ENCODE data around the gene ATP2A1. TPM values are rescaled to one million over a fixed set of nuclear protein-coding genes. Genes with fewer than 3 reads are reported as not detected.

ATP2A1 gene
- 0.83 TPM for total RNA-seq

GRCh38 chr16:28878083-28878926 is at the start of gene ATP2A1:
Gene ATP2A1, plus strand, starts transcription at chr16:28878488. Its CDS starts 184 bp downstream, at chr16:28878672.
- DNase-seq (ENCODE audit: low spot score), result no peak

- DNase-seq (ENCODE audit: low spot score), result no peak
Measured at GRCh38 chr16:28829747-28830146, 48.5 kb upstream of the ATP2A1 start.

GRCh38 chr16:28830531-28830930 is 47.8 kb upstream of the ATP2A1 start:
- DNase-seq (ENCODE audit: low spot score), result no peak

- DNase-seq (ENCODE audit: low spot score), result no peak
Measured at GRCh38 chr16:28834349-28834748, 43.9 kb upstream of the ATP2A1 start.

- DNase-seq (ENCODE audit: low spot score), result no peak
Measured at GRCh38 chr16:28834873-28835863, 43.1 kb upstream of the ATP2A1 start.

- DNase-seq (ENCODE audit: low spot score), result no peak
Measured at GRCh38 chr16:28835864-28836760, 42.2 kb upstream of the ATP2A1 start.

GRCh38 chr16:28836761-28837064 is 41.6 kb upstream of the ATP2A1 start:
- DNase-seq (ENCODE audit: low spot score), result no peak

- no peak for DNase-seq (ENCODE audit: low spot score)
Measured at GRCh38 chr16:28837672-28838557, 40.4 kb upstream of the ATP2A1 start.

GRCh38 chr16:28838558-28838918 is 39.8 kb upstream of the ATP2A1 start:
- DNase-seq (ENCODE audit: low spot score), result no peak

GRCh38 chr16:28839004-28839639 is 39.2 kb upstream of the ATP2A1 start:
- DNase-seq (ENCODE audit: low spot score), result no peak

- no peak for DNase-seq (ENCODE audit: low spot score)
Measured at GRCh38 chr16:28839899-28840298, 38.4 kb upstream of the ATP2A1 start.

GRCh38 chr16:28842696-28843095 is 35.6 kb upstream of the ATP2A1 start:
- DNase-seq (ENCODE audit: low spot score), result no peak

GRCh38 chr16:28843766-28844165 is 34.5 kb upstream of the ATP2A1 start:
- no peak for DNase-seq (ENCODE audit: low spot score)

- DNase-seq (ENCODE audit: low spot score), result no peak
Measured at GRCh38 chr16:28844226-28844885, 33.9 kb upstream of the ATP2A1 start.

GRCh38 chr16:28845293-28845692 is 33.0 kb upstream of the ATP2A1 start:
- no peak for DNase-seq (ENCODE audit: low spot score)

- no peak for DNase-seq (ENCODE audit: low spot score)
Measured at GRCh38 chr16:28845761-28846079, 32.6 kb upstream of the ATP2A1 start.

- peak; percentile 98 for DNase-seq (ENCODE audit: low spot score)
Measured at GRCh38 chr16:28846080-28846932, 32.0 kb upstream of the ATP2A1 start, which contains the start of gene TUFM. Gene TUFM, minus strand, starts transcription at chr16:28846348. Its CDS starts 79 bp downstream, at chr16:28846269.

- no peak for DNase-seq (ENCODE audit: low spot score)
Measured at GRCh38 chr16:28846933-28847273, 31.4 kb upstream of the ATP2A1 start.

GRCh38 chr16:28858421-28858820 is 19.9 kb upstream of the ATP2A1 start:
- DNase-seq (ENCODE audit: low spot score), result no peak
